Measurements from ENCODE around the gene MARK3. TPM values are rescaled to one million over a fixed set of nuclear protein-coding genes. Genes with fewer than 3 reads are reported as not detected.

Gene MARK3
- polyA plus RNA-seq, 3 donors = 29.3 to 163 (median 44.7) TPM

DNA sequence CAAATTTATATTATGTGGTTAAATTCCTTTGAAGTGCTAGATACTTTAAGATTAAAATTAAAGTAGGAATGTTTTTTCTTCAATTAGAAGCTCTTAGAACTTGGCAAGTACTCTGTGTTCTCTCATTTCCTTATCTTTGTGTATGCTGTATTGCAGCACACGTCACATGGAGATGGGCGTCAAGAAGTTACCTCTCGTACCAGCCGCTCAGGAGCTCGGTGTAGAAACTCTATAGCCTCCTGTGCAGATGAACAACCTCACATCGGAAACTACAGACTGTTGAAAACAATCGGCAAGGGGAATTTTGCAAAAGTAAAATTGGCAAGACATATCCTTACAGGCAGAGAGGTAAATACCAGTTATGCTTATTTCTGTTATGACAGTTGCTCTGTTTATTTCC, 19.7 kb downstream of the MARK3 start:
- WGBS (ENCODE audit: insufficient coverage) = no CpG with 5 or more reads among the region's 7 CpGs
- Histone ChIP-seq H3K27ac (ENCODE audit: low read depth in 1 of 2, low read length in 2 of 2) (peak overlapping the region in 1 of 2 donors; percentile 49), H3K27me3 (ENCODE audit: control insufficient read depth in 2 of 2, insufficient read depth in 2 of 2, low read length in 2 of 2) (no peaks in the 10 kb centered on the region), H3K9ac (ENCODE audit: insufficient read depth, low read length, poor library complexity, severe bottlenecking) (no peak overlapping the region), H3K4me2 (replicated peaks; ENCODE audit: extremely low read depth, low read length, poor library complexity, severe bottlenecking) (no peak overlapping the region), H3K79me2 (ENCODE audit: insufficient read depth, low read length) (peaks cover 98% of the 10 kb centered on the region), H3K36me3 (replicated peaks in 1 of 2; ENCODE audit: control insufficient read depth in 1 of 2, insufficient read depth in 2 of 2, low read length in 2 of 2) (peaks cover 21 to 48% of the 10 kb centered on the region in 2 donors), H3K9me3 (replicated peaks in 1 of 2; ENCODE audit: control insufficient read depth in 1 of 2, insufficient read depth in 1 of 2, low read length in 2 of 2) (no peaks in the 10 kb centered on the region), H2AFZ (ENCODE audit: insufficient read depth, low read depth, low read length, poor library complexity, severe bottlenecking) (no peak overlapping the region), H4K20me1 (ENCODE audit: insufficient read depth, low read length) (peaks cover 100% of the 10 kb centered on the region), H3K4me3 (replicated peaks in 1 of 3; ENCODE audit: low read depth in 2 of 3, low read length in 3 of 3) (no peak overlapping the region), H3K4me1 (ENCODE audit: control insufficient read depth in 1 of 2, insufficient read depth in 2 of 2, low read length in 2 of 2) (peaks cover 20 to 45% of the 10 kb centered on the region in 2 donors)
- DNase-seq = no peak
- intact Hi-C loops (cut with micrococcal nuclease) = no loop called here
- Mint-ChIP-seq H3K4me3 (no peak overlapping the region), H3K27me3 (ENCODE audit: low read depth in 3 of 3) (no peaks in the 10 kb centered on the region), H3K9me3 (no peaks in the 10 kb centered on the region), H3K4me1 (peaks cover 38% of the 10 kb centered on the region), H3K27ac (peak overlapping the region in 2 of 7 donors; percentile 51 to 82), H3K36me3 (peaks cover 23 to 48% of the 10 kb centered on the region in 2 donors)
- no peak for TF ChIP-seq CTCF (IDR thresholded peaks at IDR 0.05)

DNA sequence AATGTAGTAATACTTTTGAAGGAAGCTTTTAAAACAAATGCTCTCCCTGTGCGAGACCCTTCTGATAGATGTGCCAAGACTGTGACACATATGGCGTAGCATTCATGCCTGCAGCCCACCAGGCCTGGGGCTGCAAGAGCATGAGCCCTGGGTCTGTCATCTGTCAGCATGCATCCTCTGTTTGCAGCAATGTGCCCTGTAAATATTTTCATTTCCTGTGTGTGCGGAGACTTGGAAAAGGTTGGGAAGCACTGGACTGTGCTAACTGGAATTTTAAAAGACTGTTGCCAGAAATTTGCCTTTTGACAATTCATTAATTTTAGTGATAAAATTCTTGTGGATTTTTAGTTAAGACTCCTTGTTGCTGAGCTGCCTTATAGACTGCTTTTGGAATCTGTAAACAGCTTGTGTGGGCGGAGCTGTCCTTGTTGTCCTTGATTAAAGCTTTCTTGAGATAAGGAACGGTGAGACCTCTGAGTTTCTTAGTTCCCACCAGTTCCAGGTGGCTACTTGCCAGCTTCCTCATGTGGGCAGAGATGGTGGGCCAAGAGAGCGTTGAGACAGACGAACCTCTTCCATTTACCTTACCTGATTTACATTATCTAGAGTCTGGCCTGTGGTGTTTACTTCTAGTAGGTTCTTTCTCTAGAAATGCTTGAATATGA, 23.4 kb downstream of the MARK3 start:
- H3K27ac ChIP-seq (ENCODE audit: low read depth in 1 of 2, low read length in 2 of 2) = peak overlapping the region in 1 of 2 donors; percentile 46
- no peak for TF ChIP-seq CTCF (IDR thresholded peaks at IDR 0.05)
- H3K4me3 ChIP-seq (replicated peaks in 1 of 3; ENCODE audit: low read depth in 2 of 3, low read length in 3 of 3) = no peak overlapping the region
- no peak overlapping the region for H3K4me2 ChIP-seq (replicated peaks; ENCODE audit: extremely low read depth, low read length, poor library complexity, severe bottlenecking)
- peaks cover 100% of the 10 kb centered on the region for H4K20me1 ChIP-seq (ENCODE audit: insufficient read depth, low read length)
- no peak overlapping the region for H3K9ac ChIP-seq (ENCODE audit: insufficient read depth, low read length, poor library complexity, severe bottlenecking)
- peaks cover 98% of the 10 kb centered on the region for H3K79me2 ChIP-seq (ENCODE audit: insufficient read depth, low read length)
- Mint-ChIP-seq H3K36me3 (peaks cover 42 to 73% of the 10 kb centered on the region in 2 donors), H3K9me3 (no peaks in the 10 kb centered on the region), H3K4me3 (no peak overlapping the region), H3K4me1 (peaks cover 12% of the 10 kb centered on the region), H3K27ac (peak overlapping the region in 2 of 7 donors; percentile 4 to 41), H3K27me3 (ENCODE audit: low read depth in 3 of 3) (no peaks in the 10 kb centered on the region)
- WGBS (ENCODE audit: insufficient coverage) = 100% methylated on average over 4 of the region's 7 CpGs
- peaks cover 32 to 80% of the 10 kb centered on the region in 2 donors for H3K36me3 ChIP-seq (replicated peaks in 1 of 2; ENCODE audit: control insufficient read depth in 1 of 2, insufficient read depth in 2 of 2, low read length in 2 of 2)
- H3K4me1 ChIP-seq (ENCODE audit: control insufficient read depth in 1 of 2, insufficient read depth in 2 of 2, low read length in 2 of 2) = peaks cover 7 to 10% of the 10 kb centered on the region in 2 donors
- no peak for DNase-seq
- H3K27me3 ChIP-seq (ENCODE audit: control insufficient read depth in 2 of 2, insufficient read depth in 2 of 2, low read length in 2 of 2) = no peaks in the 10 kb centered on the region
- no peaks in the 10 kb centered on the region for H3K9me3 ChIP-seq (replicated peaks in 1 of 2; ENCODE audit: control insufficient read depth in 1 of 2, insufficient read depth in 1 of 2, low read length in 2 of 2)
- intact Hi-C loops (cut with micrococcal nuclease) = no loop called here
- H2AFZ ChIP-seq (ENCODE audit: insufficient read depth, low read depth, low read length, poor library complexity, severe bottlenecking) = no peak overlapping the region

All from CD14-positive monocyte (primary cell).